ENCODE results near the gene ZNF598.

DNA sequence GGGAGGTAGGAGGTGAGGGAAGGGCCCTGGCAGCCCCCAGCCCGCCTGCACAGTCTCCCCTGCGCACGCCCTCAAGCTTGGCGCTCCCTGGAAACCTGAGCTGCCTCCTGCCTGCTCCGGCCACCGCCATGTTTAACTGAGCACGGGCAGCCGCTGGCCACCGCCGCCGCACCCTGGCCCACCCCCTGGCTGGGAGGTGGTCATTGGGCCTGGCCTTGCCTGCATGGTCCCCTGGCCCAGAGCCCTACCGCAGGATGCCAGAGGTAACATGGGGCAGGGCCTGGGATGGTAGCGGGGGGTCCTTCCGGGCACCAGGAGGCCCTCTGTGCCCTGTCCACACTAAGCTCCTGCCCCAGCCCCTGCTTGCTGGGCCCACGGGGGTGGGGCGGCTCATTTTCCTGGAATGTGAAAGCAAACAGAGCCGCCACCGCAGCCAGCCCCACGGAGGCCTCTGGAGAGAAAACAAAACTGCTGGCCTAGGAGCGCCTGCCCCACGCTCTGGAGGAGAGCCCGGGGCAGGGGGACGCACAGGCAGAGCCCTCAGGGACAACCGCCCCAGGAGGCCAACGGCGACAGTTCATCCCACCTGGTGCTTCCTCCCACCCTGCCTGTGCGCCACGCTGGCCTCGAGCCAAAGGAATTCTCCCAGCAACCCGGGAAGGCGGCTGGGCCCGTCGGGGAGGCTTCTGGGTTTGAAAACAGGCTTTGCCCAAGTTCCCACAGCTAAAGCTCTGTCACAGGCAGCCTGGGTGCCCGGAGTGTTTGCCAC lies 26.0 kb upstream of the ZNF598 start:
- TF ChIP-seq, protein P1, sequence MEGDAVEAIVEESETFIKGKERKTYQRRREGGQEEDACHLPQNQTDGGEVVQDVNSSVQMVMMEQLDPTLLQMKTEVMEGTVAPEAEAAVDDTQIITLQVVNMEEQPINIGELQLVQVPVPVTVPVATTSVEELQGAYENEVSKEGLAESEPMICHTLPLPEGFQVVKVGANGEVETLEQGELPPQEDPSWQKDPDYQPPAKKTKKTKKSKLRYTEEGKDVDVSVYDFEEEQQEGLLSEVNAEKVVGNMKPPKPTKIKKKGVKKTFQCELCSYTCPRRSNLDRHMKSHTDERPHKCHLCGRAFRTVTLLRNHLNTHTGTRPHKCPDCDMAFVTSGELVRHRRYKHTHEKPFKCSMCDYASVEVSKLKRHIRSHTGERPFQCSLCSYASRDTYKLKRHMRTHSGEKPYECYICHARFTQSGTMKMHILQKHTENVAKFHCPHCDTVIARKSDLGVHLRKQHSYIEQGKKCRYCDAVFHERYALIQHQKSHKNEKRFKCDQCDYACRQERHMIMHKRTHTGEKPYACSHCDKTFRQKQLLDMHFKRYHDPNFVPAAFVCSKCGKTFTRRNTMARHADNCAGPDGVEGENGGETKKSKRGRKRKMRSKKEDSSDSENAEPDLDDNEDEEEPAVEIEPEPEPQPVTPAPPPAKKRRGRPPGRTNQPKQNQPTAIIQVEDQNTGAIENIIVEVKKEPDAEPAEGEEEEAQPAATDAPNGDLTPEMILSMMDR (IDR thresholded peaks at IDR 0.05), result no peak
- TF ChIP-seq POLR2AphosphoS5 (IDR thresholded peaks at IDR 0.05), result no peak
- peak in 2 of 4 donors; percentile 10 to 54 for TF ChIP-seq POLR2A (IDR thresholded peaks at IDR 0.05)

Data from upper lobe of left lung (tissue), 4 donors.